NCI-H460 (cell line): ENCODE measurements around the gene ABCA7. TPM values are rescaled to one million over a fixed set of nuclear protein-coding genes. Genes with fewer than 3 reads are reported as not detected.
"Not testable (repeated sequence)": the region's sequence is repeated elsewhere in the genome, so short reads cannot be mapped to it uniquely, and the experiment has no call there.

Source experiments
- DNase-seq: peaks from one replicate; pipeline ENCODE4 v3.0.0-alpha.2; 2016; ENCODE audit warnings: low read depth; ENCODE audit errors: extremely low read depth
- total RNA-seq: library from RNA; depleted of rRNA; stranded (reverse); fragments of >200 nt; shearing (Covaris generic); gene quantifications from 2 replicates; pipeline ENCODE4 v1.2.3, GENCODE V29; 2014

ABCA7 gene
- total RNA-seq, 1 experiment from 2014 or later, result 14.0 TPM

GRCh38 chr19:1016647-1017114, 23.2 kb upstream of the ABCA7 start:
- no peak for DNase-seq

- DNase-seq, result no peak
Measured at GRCh38 chr19:1017115-1017905, 22.6 kb upstream of the ABCA7 start.

GRCh38 chr19:1017906-1018305, 22.0 kb upstream of the ABCA7 start:
- DNase-seq, result no peak

- DNase-seq, result no peak
Measured at GRCh38 chr19:1018393-1018792, 21.5 kb upstream of the ABCA7 start.

GRCh38 chr19:1018932-1019615, 20.8 kb upstream of the ABCA7 start:
- DNase-seq, result no peak

- DNase-seq, result no peak
Measured at GRCh38 chr19:1019616-1019961, 20.3 kb upstream of the ABCA7 start.

GRCh38 chr19:1019980-1020867, 19.7 kb upstream of the ABCA7 start:
- no peak for DNase-seq

GRCh38 chr19:1020868-1021425, 19.0 kb upstream of the ABCA7 start, which contains the start of gene TMEM259:
Gene TMEM259 (minus strand): TSS chr19:1021123. CDS start chr19:1020996, 127 bp downstream.
- DNase-seq, result peak; percentile 95

GRCh38 chr19:1023883-1024188, 16.1 kb upstream of the ABCA7 start:
- DNase-seq, result not testable (repeated sequence)

GRCh38 chr19:1025080-1025479, 14.8 kb upstream of the ABCA7 start:
- DNase-seq, result not testable (repeated sequence)

- DNase-seq, result no peak
Measured at GRCh38 chr19:1025960-1026782, 13.7 kb upstream of the ABCA7 start, which contains the start of gene CNN2. Gene CNN2 (plus strand): TSS chr19:1026608. CDS start chr19:1026662, 54 bp downstream.

- DNase-seq, result no peak
Measured at GRCh38 chr19:1026783-1027649, 12.9 kb upstream of the ABCA7 start.

GRCh38 chr19:1027650-1028061, 12.3 kb upstream of the ABCA7 start:
- DNase-seq, result no peak

- no peak for DNase-seq
Measured at GRCh38 chr19:1028062-1028926, 11.6 kb upstream of the ABCA7 start.

GRCh38 chr19:1032264-1032867, 7.5 kb upstream of the ABCA7 start:
- no peak for DNase-seq

- DNase-seq, result no peak
Measured at GRCh38 chr19:1035998-1036621, 3.8 kb upstream of the ABCA7 start.

GRCh38 chr19:1037621-1038064, 2.3 kb upstream of the ABCA7 start:
- DNase-seq, result no peak
